HEK293T (cell line): ENCODE data around the gene RUSC1.

Source experiments
- ARNT ChIP-seq: fragments of 450-650 bp; IDR thresholded peaks from 2 replicates; pipeline ENCODE4 v1.6.1; 2017; ENCODE audit warnings: mild to moderate bottlenecking
- BHLHE40 ChIP-seq: fragments of 450-650 bp; IDR thresholded peaks from 2 replicates; pipeline ENCODE4 v1.6.1; 2016; ENCODE audit warnings: mild to moderate bottlenecking, moderate library complexity, borderline replicate concordance
- CTBP1 ChIP-seq: fragments of 450-650 bp; IDR thresholded peaks from 2 replicates; pipeline ENCODE4 v1.6.1; 2016; ENCODE audit warnings: borderline replicate concordance
- ELF4 ChIP-seq: fragments of 450-650 bp; IDR thresholded peaks from 2 replicates; pipeline ENCODE4 v1.6.1; 2017; ENCODE audit warnings: antibody characterized with exemption
- FOXA1 ChIP-seq: fragments of 450-650 bp; IDR thresholded peaks from 2 replicates; pipeline ENCODE4 v1.6.1; 2016; ENCODE audit warnings: mild to moderate bottlenecking
- FOXK2 ChIP-seq: fragments of 450-650 bp; IDR thresholded peaks from 2 replicates; pipeline ENCODE4 v1.6.1; 2016; ENCODE audit warnings: mild to moderate bottlenecking
- FOXM1 ChIP-seq: fragments of 450-650 bp; IDR thresholded peaks from 2 replicates; pipeline ENCODE4 v1.6.1; 2017; ENCODE audit warnings: mild to moderate bottlenecking, borderline replicate concordance
- HDGF ChIP-seq: fragments of 450-650 bp; IDR thresholded peaks from 2 replicates; pipeline ENCODE4 v1.6.1; 2017; ENCODE audit warnings: antibody characterized with exemption, borderline replicate concordance
- L3MBTL2 ChIP-seq: fragments of 450-650 bp; conservative IDR thresholded peaks from 2 replicates; pipeline ENCODE4 v1.6.1; 2016; ENCODE audit warnings: mild to moderate bottlenecking
- LEF1 ChIP-seq: fragments of 450-650 bp; IDR thresholded peaks from 2 replicates; pipeline ENCODE4 v1.6.1; 2017; ENCODE audit warnings: mild to moderate bottlenecking, borderline replicate concordance
- PKNOX1 ChIP-seq: fragments of 450-650 bp; IDR thresholded peaks from 2 replicates; pipeline ENCODE4 v1.6.1; 2016
- SP1 ChIP-seq: fragments of 450-650 bp; IDR thresholded peaks from 2 replicates; pipeline ENCODE4 v1.6.1; 2017
- SUZ12 ChIP-seq: fragments of 450-650 bp; IDR thresholded peaks from 2 replicates; pipeline ENCODE4 v1.6.1; 2016; ENCODE audit warnings: mild to moderate bottlenecking

DNA sequence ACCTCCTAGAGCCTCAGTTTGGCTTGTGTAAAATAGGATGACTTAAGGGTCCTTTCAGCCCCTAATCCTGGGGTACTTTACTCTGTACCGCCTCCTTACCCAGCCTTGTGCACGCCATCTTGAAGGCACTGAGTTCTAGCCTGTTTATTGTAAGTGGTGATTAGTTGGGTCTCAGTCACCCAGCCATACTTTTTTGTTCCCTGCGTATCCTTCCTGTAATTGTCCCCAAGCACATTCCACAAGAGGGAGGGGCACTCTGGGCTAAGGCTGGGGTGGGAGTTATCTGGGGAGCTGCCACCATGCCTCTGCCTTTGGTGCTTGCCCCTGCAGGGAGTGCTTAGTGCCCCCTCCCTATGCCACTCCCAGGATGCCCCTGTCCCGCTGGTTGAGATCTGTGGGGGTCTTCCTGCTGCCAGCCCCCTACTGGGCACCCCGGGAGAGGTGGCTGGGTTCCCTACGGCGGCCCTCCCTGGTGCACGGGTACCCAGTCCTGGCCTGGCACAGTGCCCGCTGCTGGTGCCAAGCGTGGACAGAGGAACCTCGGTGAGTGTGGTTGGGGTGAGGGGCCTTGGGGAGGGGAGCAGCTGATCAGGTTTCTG lies 11.2 kb upstream of the RUSC1 start:
- TF ChIP-seq HDGF (no peak), LEF1 (no peak), SUZ12 (no peak), BHLHE40 (no peak), ELF4 (no peak), CTBP1 (no peak), PKNOX1 (no peak), ARNT (no peak), SP1 (no peak), FOXM1 (no peak), FOXK2 (no peak), FOXA1 (no peak), L3MBTL2 (no peak)
